Neuronal stem cell (in vitro differentiated cells): ENCODE data around the gene TSPEAR.

Experiments
- DNase-seq: peaks from one replicate; pipeline ENCODE4 v3.0.0-alpha.2; 2013; ENCODE audit warnings: low spot score
- H2AFZ ChIP-seq: one replicate; pipeline ENCODE4 v1.6.1; 2013; ENCODE audit warnings: mild to moderate bottlenecking, low read length, inconsistent platforms
- H2AK5ac ChIP-seq: 2 replicates; pipeline ENCODE4 v1.6.1; 2013; ENCODE audit warnings: low read depth, mild to moderate bottlenecking, inconsistent platforms, low read length, moderate library complexity, mixed read lengths
- H2BK120ac ChIP-seq: 2 replicates; pipeline ENCODE4 v1.6.1; 2013; ENCODE audit warnings: low read depth, mild to moderate bottlenecking, inconsistent platforms, low read length, moderate library complexity, mixed read lengths
- H2BK12ac ChIP-seq: one replicate; pipeline ENCODE4 v1.6.1; 2013; ENCODE audit warnings: low read length, inconsistent platforms
- H2BK15ac ChIP-seq: 2 replicates; pipeline ENCODE4 v1.6.1; 2013; ENCODE audit warnings: mild to moderate bottlenecking, low read length, inconsistent platforms, mixed read lengths
- H2BK5ac ChIP-seq: one replicate; pipeline ENCODE4 v1.6.1; 2013; ENCODE audit warnings: inconsistent platforms, mild to moderate bottlenecking, low read length, moderate library complexity
- H3K14ac ChIP-seq: one replicate; pipeline ENCODE4 v1.6.1; 2013; ENCODE audit warnings: low read length, inconsistent platforms
- H3K18ac ChIP-seq: 2 replicates; pipeline ENCODE4 v1.6.1; 2013; ENCODE audit warnings: low read length, inconsistent platforms
- H3K23ac ChIP-seq: 2 replicates; pipeline ENCODE4 v1.6.1; 2013; ENCODE audit warnings: low read depth, mild to moderate bottlenecking, mixed read lengths, low read length, inconsistent platforms; ENCODE audit not compliant: poor library complexity
- H3K27ac ChIP-seq: replicated peaks from 3 replicates; pipeline ENCODE4 v1.5.1; 2013; ENCODE audit warnings: low read length, inconsistent platforms
- H3K27me3 ChIP-seq, 3 experiments: 2 replicates each; pipeline ENCODE4 v1.6.1; 2013; ENCODE audit warnings: low read length in 3 of 3, mild to moderate bottlenecking in 2 of 3, inconsistent platforms in 1 of 3, low read depth in 1 of 3, mixed read lengths in 1 of 3, moderate library complexity in 1 of 3; ENCODE audit not compliant: control insufficient read depth in 3 of 3, insufficient read depth in 3 of 3
- H3K36me3 ChIP-seq, 2 donors: replicated peaks in 1 of 2; 2 replicates each; pipeline ENCODE4 v1.6.1; 2013; ENCODE audit warnings: low read length in 2 of 2; ENCODE audit not compliant: control insufficient read depth in 2 of 2, insufficient read depth in 2 of 2
- H3K4ac ChIP-seq: 2 replicates; pipeline ENCODE4 v1.6.1; 2013; ENCODE audit warnings: inconsistent platforms, mild to moderate bottlenecking, low read length, moderate library complexity
- H3K4me1 ChIP-seq, 2 donors: 1 replicate in 1 of 2; 2 replicates in 1 of 2; pipeline ENCODE4 v1.6.1; 2013; ENCODE audit warnings: low read length in 2 of 2, low read depth in 1 of 2; ENCODE audit not compliant: control insufficient read depth in 2 of 2, insufficient read depth in 1 of 2
- H3K4me2 ChIP-seq: one replicate; pipeline ENCODE4 v1.6.1; 2013; ENCODE audit warnings: mild to moderate bottlenecking, low read length, inconsistent platforms; ENCODE audit not compliant: insufficient read depth, poor library complexity, severe bottlenecking
- H3K4me3 ChIP-seq, 2 donors: 2 replicates each; pipeline ENCODE4 v1.5.1; 2013; ENCODE audit warnings: low read length in 2 of 2, mild to moderate bottlenecking in 2 of 2, inconsistent platforms in 1 of 2, moderate library complexity in 1 of 2
- H3K79me1 ChIP-seq: one replicate; pipeline ENCODE4 v1.6.1; 2013; ENCODE audit warnings: low read depth, mild to moderate bottlenecking, inconsistent platforms, low read length, moderate library complexity
- H3K9ac ChIP-seq: one replicate; pipeline ENCODE4 v1.6.1; 2013; ENCODE audit warnings: mild to moderate bottlenecking, low read depth, low read length, inconsistent platforms; ENCODE audit not compliant: poor library complexity
- H3K9me3 ChIP-seq, 2 donors: replicated peaks in 1 of 2; 2 replicates each; pipeline versions ENCODE3 to v1.6.1; 2013; ENCODE audit warnings: low read length in 2 of 2, mild to moderate bottlenecking in 2 of 2, inconsistent platforms in 1 of 2, low read depth in 1 of 2, mixed read lengths in 1 of 2, moderate library complexity in 1 of 2; ENCODE audit not compliant: control insufficient read depth in 2 of 2, insufficient read depth in 1 of 2
- H4K8ac ChIP-seq: one replicate; pipeline ENCODE4 v1.6.1; 2013; ENCODE audit warnings: low read depth, mild to moderate bottlenecking, inconsistent platforms, low read length, moderate library complexity
- H4K91ac ChIP-seq: one replicate; pipeline ENCODE4 v1.6.1; 2013; ENCODE audit warnings: low read length, low read depth, mild to moderate bottlenecking, inconsistent platforms; ENCODE audit not compliant: poor library complexity
- WGBS, 2 donors: extraction: QIAGEN DNeasy Blood & Tissue Kit; methylation state at CpG; one replicate each; pipeline ENCODE4 v1.1.7; 2013; ENCODE audit warnings: missing lambda C conversion rate in 2 of 2, mixed read lengths in 1 of 2; ENCODE audit not compliant: insufficient read length in 2 of 2, insufficient replicate concordance in 1 of 2; ENCODE audit errors: extremely low coverage in 2 of 2; 5-methylcytosine and 5-hydroxymethylcytosine counted together

TSPEAR gene

GRCh38 chr21:44471996-44472395 lies 239.4 kb downstream of the TSPEAR start:
- no peak overlapping the region for H3K27ac ChIP-seq
- no peak overlapping the region for H2BK5ac ChIP-seq
- no peak overlapping the region for H3K9ac ChIP-seq
- no peak overlapping the region for H2BK120ac ChIP-seq
- no peak overlapping the region for H2AK5ac ChIP-seq
- no peak overlapping the region for H3K18ac ChIP-seq
- no peak overlapping the region for H3K4me2 ChIP-seq
- no peak overlapping the region for H2AFZ ChIP-seq
- H3K27me3 ChIP-seq, result no peaks in the 10 kb centered on the region
- H4K91ac ChIP-seq, result no peak overlapping the region
- no peak for DNase-seq
- H3K79me1 ChIP-seq, result no peaks in the 10 kb centered on the region
- no peak overlapping the region for H2BK12ac ChIP-seq
- WGBS, 2 donors, result no CpG with 5 or more reads among the region's 6 CpGs
- H4K8ac ChIP-seq, result no peak overlapping the region
- H3K9me3 ChIP-seq, result no peaks in the 10 kb centered on the region
- H2BK15ac ChIP-seq, result no peak overlapping the region
- no peaks in the 10 kb centered on the region for H3K4me1 ChIP-seq
- no peak overlapping the region for H3K23ac ChIP-seq
- H3K14ac ChIP-seq, result no peak overlapping the region
- no peak overlapping the region for H3K4me3 ChIP-seq
- no peaks in the 10 kb centered on the region for H3K36me3 ChIP-seq
- no peak overlapping the region for H3K4ac ChIP-seq

- H2AK5ac ChIP-seq, result no peak overlapping the region
- no peak overlapping the region for H2BK12ac ChIP-seq
- no peak overlapping the region for H2BK120ac ChIP-seq
- H3K4ac ChIP-seq, result no peak overlapping the region
- no peaks in the 10 kb centered on the region for H3K27me3 ChIP-seq
- H2AFZ ChIP-seq, result no peak overlapping the region
- H3K9ac ChIP-seq, result no peak overlapping the region
- no peak overlapping the region for H3K18ac ChIP-seq
- no peak overlapping the region for H3K4me3 ChIP-seq
- no peak overlapping the region for H3K23ac ChIP-seq
- no peaks in the 10 kb centered on the region for H3K79me1 ChIP-seq
- H3K36me3 ChIP-seq, result no peaks in the 10 kb centered on the region
- no peaks in the 10 kb centered on the region for H3K4me1 ChIP-seq
- no peak for DNase-seq
- no peak overlapping the region for H2BK15ac ChIP-seq
- H3K14ac ChIP-seq, result no peak overlapping the region
- H2BK5ac ChIP-seq, result no peak overlapping the region
- no peak overlapping the region for H4K91ac ChIP-seq
- no peak overlapping the region for H3K4me2 ChIP-seq
- H4K8ac ChIP-seq, result no peak overlapping the region
- no peaks in the 10 kb centered on the region for H3K9me3 ChIP-seq
- H3K27ac ChIP-seq, result no peak overlapping the region
Measured at GRCh38 chr21:44471341-44471740, 240.0 kb downstream of the TSPEAR start.

DNA sequence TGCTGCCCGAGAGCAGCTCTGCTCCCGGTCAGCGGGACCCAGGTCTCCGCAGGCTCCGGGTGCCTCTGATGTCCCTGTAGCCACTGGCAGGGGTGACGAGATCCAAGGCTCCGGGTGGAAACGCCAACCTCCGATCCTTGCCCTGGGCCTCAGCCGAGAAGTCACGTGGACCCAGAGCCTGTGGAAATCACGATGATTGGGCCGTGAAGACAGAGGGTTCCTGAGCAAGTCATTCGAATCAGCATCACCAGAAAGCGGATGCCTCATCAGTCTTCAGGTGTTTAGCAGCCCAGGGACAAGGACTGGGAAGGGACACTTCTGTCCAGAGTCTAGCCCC lies 243.5 kb downstream of the TSPEAR start:
- Histone ChIP-seq H3K4me1 (no peaks in the 10 kb centered on the region), H3K9ac (peak overlapping the region; percentile 34), H2BK120ac (no peak overlapping the region), H3K4me2 (no peak overlapping the region), H2BK5ac (no peak overlapping the region), H3K4me3 (no peak overlapping the region), H4K91ac (no peak overlapping the region), H4K8ac (no peak overlapping the region), H3K27me3 (no peaks in the 10 kb centered on the region), H2BK15ac (no peak overlapping the region), H2AK5ac (no peak overlapping the region), H3K23ac (no peak overlapping the region), H3K14ac (no peak overlapping the region), H3K36me3 (no peaks in the 10 kb centered on the region), H3K27ac (no peak overlapping the region), H2BK12ac (no peak overlapping the region), H3K4ac (no peak overlapping the region), H3K9me3 (peaks cover 0 to 2% of the 10 kb centered on the region in 2 donors), H3K79me1 (no peaks in the 10 kb centered on the region), H3K18ac (peak overlapping the region; percentile 5), H2AFZ (no peak overlapping the region)
- DNase-seq, result no peak
- WGBS, 2 donors, result no CpG with 5 or more reads among the region's 15 CpGs

GRCh38 chr21:44466996-44467858 lies 244.1 kb downstream of the TSPEAR start:
- Histone ChIP-seq H4K8ac (no peak overlapping the region), H3K23ac (peak overlapping the region; percentile 87), H2AFZ (no peak overlapping the region), H3K14ac (peak overlapping the region; percentile 58), H2BK15ac (no peak overlapping the region), H3K36me3 (no peaks in the 10 kb centered on the region), H3K27me3 (no peaks in the 10 kb centered on the region), H3K4me2 (no peak overlapping the region), H2BK5ac (no peak overlapping the region), H3K18ac (no peak overlapping the region), H3K4me3 (peak overlapping the region in 1 of 2 donors; percentile 63), H3K79me1 (no peaks in the 10 kb centered on the region), H2BK120ac (no peak overlapping the region), H3K4me1 (no peaks in the 10 kb centered on the region), H2AK5ac (peak overlapping the region; percentile 33), H3K4ac (no peak overlapping the region), H3K9ac (no peak overlapping the region), H3K27ac (no peak overlapping the region), H2BK12ac (no peak overlapping the region), H3K9me3 (peaks cover 0 to 2% of the 10 kb centered on the region in 2 donors), H4K91ac (no peak overlapping the region)
- no CpG with 5 or more reads among the region's 36 CpGs for WGBS, 2 donors
- no peak for DNase-seq
